PC-3 (cell line): ENCODE measurements around the gene GLI1.

Experiments
- CTCF ChIP-seq: fragments of 300-600 bp; sonication (generic); conservative IDR thresholded peaks from 2 replicates; pipeline ENCODE4 v1.5.1; 2017; ENCODE audit warnings: antibody characterized with exemption, low read depth, mild to moderate bottlenecking, low read length
- EZH2 ChIP-seq: fragments of 300-600 bp; sonication (generic); IDR thresholded peaks from one replicate; pipeline ENCODE4 v1.6.1; 2017; ENCODE audit warnings: antibody characterized with exemption, mild to moderate bottlenecking, low read length; ENCODE audit not compliant: unreplicated experiment

DNA sequence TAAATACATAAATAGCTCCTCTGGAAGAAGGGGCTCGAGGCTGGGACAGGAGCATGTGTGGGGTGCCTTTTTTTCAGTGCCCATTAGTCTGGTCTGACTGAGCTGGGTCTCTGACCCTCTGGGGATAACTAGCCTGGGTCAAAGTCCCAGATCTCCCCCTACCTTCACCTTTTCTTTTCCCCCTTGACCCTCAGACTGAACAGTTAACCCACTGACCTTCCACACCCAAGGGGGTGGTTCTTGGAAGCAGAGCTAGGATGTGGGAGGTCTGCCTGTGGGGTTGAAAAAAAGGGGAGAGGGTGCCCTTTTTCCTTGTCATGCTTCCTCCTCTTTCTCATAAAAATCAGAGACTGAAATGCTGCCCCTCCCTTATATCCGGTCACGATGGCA, 925 bp upstream of the GLI1 start:
- TF ChIP-seq CTCF (no peak), EZH2 (no peak)
